Left lung (tissue), 10 donors: ENCODE data around the gene C1orf115. TPM values are rescaled to one million over a fixed set of nuclear protein-coding genes. Genes with fewer than 3 reads are reported as not detected.

Experiments used
- ATAC-seq: fragments of 200-7000 bp; cut with Tn5 transposase; one replicate; pipeline ENCODE4 v1.9.1; 2020; ENCODE audit warnings: moderate library complexity
- DNase-seq, 4 donors: peaks; one replicate each; pipeline ENCODE4 v3.0.0-alpha.2; 2013 to 2020
- H3K27ac ChIP-seq, 2 donors: fragments of 200-600 bp; sonication (generic) in 1 of 2; one replicate each; pipeline versions ENCODE4 v1.5.0 to v1.8.0; 2020 to 2021
- H3K27me3 ChIP-seq, 2 donors: fragments of 200-600 bp; sonication (generic) in 1 of 2; one replicate each; pipeline versions ENCODE4 v1.5.0 to v1.8.0; 2020 to 2021
- H3K36me3 ChIP-seq, 2 donors: fragments of 200-600 bp; sonication (generic) in 1 of 2; one replicate each; pipeline versions ENCODE4 v1.5.0 to v1.8.0; 2020 to 2021
- H3K4me1 ChIP-seq, 2 donors: fragments of 200-600 bp; one replicate each; pipeline ENCODE4 v1.8.0; 2021
- H3K4me3 ChIP-seq, 2 donors: fragments of 200-600 bp; sonication (generic) in 1 of 2; one replicate each; pipeline versions ENCODE4 v1.5.0 to v1.8.0; 2020 to 2021; ENCODE audit warnings: mild to moderate bottlenecking in 1 of 2
- H3K9me3 ChIP-seq, 2 donors: fragments of 200-600 bp; sonication (generic) in 1 of 2; one replicate each; pipeline versions ENCODE4 v1.5.0 to v1.8.0; 2020 to 2021
- intact Hi-C, 2 donors: fragments of 100-400 bp; cut with DNase I; formaldehyde crosslinking; loops; one replicate each; pipeline versions ENCODE4 v1.11.2 to v1.14.2; 2022
- polyA plus RNA-seq, 6 donors: library from polyadenylated mRNA; unstranded; fragments of 120-200 nt; gene quantifications; one replicate each; pipeline ENCODE4 v1.2.1, GENCODE V29; 2013; ENCODE audit not compliant: insufficient read length in 6 of 6
- total RNA-seq, 2 donors: library from RNA; stranded (reverse); fragmentation: NEBNext Ultra II Directional; extraction: Animal tissue kit (Norgen Biotek cat#: 25700); gene quantifications; one replicate each; pipeline ENCODE4 v1.2.1, GENCODE V29; 2021
- TF ChIP-seq, protein P1 (sequence below), 2 donors: fragments of 200-600 bp; sonication (generic) in 1 of 2; IDR thresholded peaks; one replicate each; pipeline versions ENCODE4 v1.5.0 to v1.8.0; 2021; ENCODE audit warnings: antibody characterized with exemption in 2 of 2
- donor health status: DM: no; HTN: yes; CAD: no.
- donor health status: DM: no; HTN: no; CAD: no.

C1orf115 gene
- total and polyA plus RNA-seq, 8 donors = 13.1 to 25.0 (median 19.0) TPM

GRCh38 chr1:220684890-220685289 lies 5.3 kb upstream of the C1orf115 start:
- Histone ChIP-seq H3K36me3 (no peaks in the 10 kb centered on the region), H3K4me1 (peaks cover 0 to 13% of the 10 kb centered on the region in 2 donors), H3K27me3 (peaks cover 0 to 2% of the 10 kb centered on the region in 2 donors), H3K9me3 (no peaks in the 10 kb centered on the region), H3K27ac (no peak overlapping the region), H3K4me3 (no peak overlapping the region)
- TF ChIP-seq, protein P1, sequence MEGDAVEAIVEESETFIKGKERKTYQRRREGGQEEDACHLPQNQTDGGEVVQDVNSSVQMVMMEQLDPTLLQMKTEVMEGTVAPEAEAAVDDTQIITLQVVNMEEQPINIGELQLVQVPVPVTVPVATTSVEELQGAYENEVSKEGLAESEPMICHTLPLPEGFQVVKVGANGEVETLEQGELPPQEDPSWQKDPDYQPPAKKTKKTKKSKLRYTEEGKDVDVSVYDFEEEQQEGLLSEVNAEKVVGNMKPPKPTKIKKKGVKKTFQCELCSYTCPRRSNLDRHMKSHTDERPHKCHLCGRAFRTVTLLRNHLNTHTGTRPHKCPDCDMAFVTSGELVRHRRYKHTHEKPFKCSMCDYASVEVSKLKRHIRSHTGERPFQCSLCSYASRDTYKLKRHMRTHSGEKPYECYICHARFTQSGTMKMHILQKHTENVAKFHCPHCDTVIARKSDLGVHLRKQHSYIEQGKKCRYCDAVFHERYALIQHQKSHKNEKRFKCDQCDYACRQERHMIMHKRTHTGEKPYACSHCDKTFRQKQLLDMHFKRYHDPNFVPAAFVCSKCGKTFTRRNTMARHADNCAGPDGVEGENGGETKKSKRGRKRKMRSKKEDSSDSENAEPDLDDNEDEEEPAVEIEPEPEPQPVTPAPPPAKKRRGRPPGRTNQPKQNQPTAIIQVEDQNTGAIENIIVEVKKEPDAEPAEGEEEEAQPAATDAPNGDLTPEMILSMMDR (IDR thresholded peaks at IDR 0.05) = no peak
- DNase-seq (no peak), ATAC-seq (no peak)
- intact Hi-C loops = loop anchor here in 1 of 2 donors (10.0 kb wide), 1 partner anchor 90 kb away; no protein-coding TSS in a partner anchor

GRCh38 chr1:220685879-220686278 lies 4.3 kb upstream of the C1orf115 start:
- H3K4me3 ChIP-seq = no peak overlapping the region
- no peaks in the 10 kb centered on the region for H3K36me3 ChIP-seq
- peaks cover 0 to 12% of the 10 kb centered on the region in 2 donors for H3K27me3 ChIP-seq
- intact Hi-C loops = loop anchor here in 1 of 2 donors (10.0 kb wide), 1 partner anchor 89 kb away; no protein-coding TSS in a partner anchor
- peaks cover 0 to 11% of the 10 kb centered on the region in 2 donors for H3K4me1 ChIP-seq
- ATAC-seq = no peak
- no peak overlapping the region for H3K27ac ChIP-seq
- DNase-seq = no peak
- TF ChIP-seq, protein P1 (IDR thresholded peaks at IDR 0.05) = no peak
- H3K9me3 ChIP-seq = no peaks in the 10 kb centered on the region

DNA sequence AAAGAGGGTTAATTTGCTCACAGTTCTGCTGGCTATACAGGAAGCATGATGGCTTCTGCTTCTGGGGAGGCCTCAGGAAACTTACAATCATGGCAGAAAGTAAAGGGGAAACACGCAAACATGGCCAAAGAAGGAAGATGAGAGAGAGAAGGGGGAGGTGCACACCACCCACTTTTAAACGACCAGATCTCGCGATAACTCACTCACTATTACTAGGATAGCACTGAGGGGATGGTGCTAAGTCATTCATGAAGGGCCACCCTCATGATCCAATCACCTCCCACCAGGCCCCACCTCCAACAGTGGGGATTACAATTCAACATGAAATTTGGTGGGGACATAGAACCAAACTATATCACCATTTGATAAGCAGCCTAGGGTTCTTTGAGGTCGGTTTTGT lies 2.4 kb upstream of the C1orf115 start:
- DNase-seq (no peak), ATAC-seq (no peak)
- H3K4me3 ChIP-seq = no peak overlapping the region
- peaks cover 0 to 26% of the 10 kb centered on the region in 2 donors for H3K27me3 ChIP-seq
- TF ChIP-seq, protein P1 (IDR thresholded peaks at IDR 0.05) = no peak
- no peak overlapping the region for H3K27ac ChIP-seq
- no peaks in the 10 kb centered on the region for H3K9me3 ChIP-seq
- intact Hi-C loops = loop anchor here in 1 of 2 donors (10.0 kb wide), 1 partner anchor 87 kb away; no protein-coding TSS in a partner anchor
- H3K4me1 ChIP-seq = peaks cover 0 to 22% of the 10 kb centered on the region in 2 donors
- H3K36me3 ChIP-seq = no peaks in the 10 kb centered on the region

DNA sequence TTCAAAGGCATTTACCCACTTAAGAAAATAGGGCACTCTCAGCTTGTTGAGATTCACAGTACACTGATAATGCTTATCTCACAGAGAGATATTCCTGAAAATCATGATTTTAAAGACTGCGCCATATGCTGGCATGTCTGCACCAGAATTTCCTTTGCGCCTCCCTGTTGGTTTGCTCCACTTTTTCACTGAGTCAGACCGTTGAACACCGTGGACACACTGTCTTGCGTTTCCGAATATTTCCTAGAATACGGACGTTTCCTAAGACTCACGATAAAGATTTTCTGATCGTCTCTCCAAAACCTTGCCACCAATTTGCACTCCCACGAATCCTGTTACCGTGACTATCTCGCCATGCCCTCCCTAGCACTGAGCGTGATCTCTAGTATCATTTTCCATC lies 497 bp upstream of the C1orf115 start:
- intact Hi-C loops = loop anchor here in 1 of 2 donors (5.0 to 10.0 kb wide), 2 partner anchors 43 to 85 kb away; no protein-coding TSS in a partner anchor
- Histone ChIP-seq H3K4me1 (peaks cover 0 to 22% of the 10 kb centered on the region in 2 donors), H3K36me3 (no peaks in the 10 kb centered on the region), H3K4me3 (peak overlapping the region; percentile 61 to 80), H3K27me3 (peaks cover 0 to 26% of the 10 kb centered on the region in 2 donors), H3K27ac (no peak overlapping the region), H3K9me3 (no peaks in the 10 kb centered on the region)
- TF ChIP-seq, protein P1 (IDR thresholded peaks at IDR 0.05) = no peak
- ATAC-seq (no peak), DNase-seq (no peak)

DNA sequence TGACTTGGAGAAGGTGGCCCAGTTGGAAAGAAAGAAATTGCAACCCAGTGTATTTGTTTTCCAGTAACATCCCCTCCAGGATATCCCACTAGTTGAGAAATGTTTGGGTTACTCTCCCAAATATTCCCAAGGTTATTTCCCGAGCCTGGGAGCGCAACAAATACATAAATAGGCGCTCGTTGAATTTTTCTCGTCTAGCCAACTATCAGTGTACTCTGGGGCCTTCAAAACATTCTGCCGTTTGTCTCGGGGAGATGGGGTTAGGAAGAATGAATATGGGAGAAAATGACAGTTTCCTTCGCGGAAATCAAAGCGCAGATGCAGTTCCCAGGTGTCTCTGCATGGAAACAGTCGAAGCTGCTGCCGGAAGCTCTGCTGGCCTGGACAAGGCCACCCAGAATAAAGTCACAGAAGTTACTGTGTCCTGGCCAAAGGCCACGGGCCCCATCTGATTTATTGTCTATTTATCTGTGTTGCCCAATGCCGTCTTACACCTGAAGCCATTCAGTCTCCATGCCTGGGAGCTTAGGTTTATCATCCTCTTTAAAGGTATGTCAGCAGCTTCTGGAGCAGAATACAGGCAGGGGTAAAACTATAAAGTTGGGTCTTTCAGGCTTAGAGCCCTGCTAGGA lies 1.0 kb downstream of the C1orf115 start:
- H3K27ac ChIP-seq = peak overlapping the region in 1 of 2 donors; percentile 70
- H3K27me3 ChIP-seq = peaks cover 0 to 26% of the 10 kb centered on the region in 2 donors
- no peaks in the 10 kb centered on the region for H3K36me3 ChIP-seq
- H3K4me1 ChIP-seq = peaks cover 0 to 22% of the 10 kb centered on the region in 2 donors
- ATAC-seq (no peak), DNase-seq (no peak)
- peak overlapping the region; percentile 61 to 80 for H3K4me3 ChIP-seq
- intact Hi-C loops = loop anchor here in 1 of 2 donors (5.0 kb wide), 1 partner anchor 41 kb away; no protein-coding TSS in a partner anchor
- TF ChIP-seq, protein P1 (IDR thresholded peaks at IDR 0.05) = no peak
- H3K9me3 ChIP-seq = no peaks in the 10 kb centered on the region
